ENCODE measurements around the gene ATP11B.
A peak's percentile ranks its signal among the peaks of the same experiment; 100 is the strongest.
"Not testable (repeated sequence)": the region's sequence is repeated elsewhere in the genome, so short reads cannot be mapped to it uniquely, and the experiment has no call there.

Gene ATP11B

GRCh38 chr3:182796310-182796709 is 3.0 kb downstream of the ATP11B start:
- DNase-seq, result no peak
- no peak for TF ChIP-seq CTCF (IDR thresholded peaks at IDR 0.05)
- peaks cover 22% of the 10 kb centered on the region for H3K4me1 Mint-ChIP-seq
- no peak overlapping the region for H3K4me3 Mint-ChIP-seq
- H3K36me3 Mint-ChIP-seq (ENCODE audit: low read depth), result peaks cover 4% of the 10 kb centered on the region
- no peaks in the 10 kb centered on the region for H3K9me3 Mint-ChIP-seq
- peaks cover 7% of the 10 kb centered on the region for H3K27me3 Mint-ChIP-seq (ENCODE audit: low read depth, poor library complexity)
- no peak overlapping the region for H3K27ac Mint-ChIP-seq

GRCh38 chr3:182797876-182798275 is 4.6 kb downstream of the ATP11B start:
- Mint-ChIP-seq H3K36me3 (ENCODE audit: low read depth) (peaks cover 4% of the 10 kb centered on the region), H3K27ac (no peak overlapping the region), H3K9me3 (no peaks in the 10 kb centered on the region), H3K27me3 (ENCODE audit: low read depth, poor library complexity) (peaks cover 7% of the 10 kb centered on the region), H3K4me3 (peak overlapping the region; percentile 23), H3K4me1 (peaks cover 30% of the 10 kb centered on the region)
- no peak for DNase-seq
- TF ChIP-seq CTCF (IDR thresholded peaks at IDR 0.05), result no peak

- H3K27me3 Mint-ChIP-seq (ENCODE audit: low read depth, poor library complexity); H3K9me3 Mint-ChIP-seq; H3K36me3 Mint-ChIP-seq (ENCODE audit: low read depth); H3K4me3 Mint-ChIP-seq; H3K27ac Mint-ChIP-seq; DNase-seq: not testable (repeated sequence)
- peaks cover 30% of the 10 kb centered on the region for H3K4me1 Mint-ChIP-seq
These were observed 5.8 kb downstream of the ATP11B start for GRCh38 chr3:182799143-182799542.

- Mint-ChIP-seq H3K4me3 (no peak overlapping the region), H3K27ac (no peak overlapping the region), H3K36me3 (ENCODE audit: low read depth) (peaks cover 11% of the 10 kb centered on the region), H3K4me1 (peaks cover 18% of the 10 kb centered on the region), H3K27me3 (ENCODE audit: low read depth, poor library complexity) (peaks cover 7% of the 10 kb centered on the region), H3K9me3 (no peaks in the 10 kb centered on the region)
- TF ChIP-seq CTCF (IDR thresholded peaks at IDR 0.05), result no peak
- no peak for DNase-seq
These were observed 7.2 kb downstream of the ATP11B start for GRCh38 chr3:182800508-182800907.

- Mint-ChIP-seq H3K9me3 (no peaks in the 10 kb centered on the region), H3K4me1 (peaks cover 12% of the 10 kb centered on the region), H3K4me3 (no peak overlapping the region), H3K27me3 (ENCODE audit: low read depth, poor library complexity) (no peaks in the 10 kb centered on the region), H3K36me3 (ENCODE audit: low read depth) (peaks cover 11% of the 10 kb centered on the region), H3K27ac (no peak overlapping the region)
- no peak for TF ChIP-seq CTCF (IDR thresholded peaks at IDR 0.05)
- DNase-seq, result no peak
These were observed 9.4 kb downstream of the ATP11B start for GRCh38 chr3:182802413-182803390.

- H3K4me3 Mint-ChIP-seq, result no peak overlapping the region
- no peak overlapping the region for H3K27ac Mint-ChIP-seq
- H3K36me3 Mint-ChIP-seq (ENCODE audit: low read depth), result peaks cover 7% of the 10 kb centered on the region
- no peaks in the 10 kb centered on the region for H3K9me3 Mint-ChIP-seq
- DNase-seq, result no peak
- no peaks in the 10 kb centered on the region for H3K27me3 Mint-ChIP-seq (ENCODE audit: low read depth, poor library complexity)
- no peak for TF ChIP-seq CTCF (IDR thresholded peaks at IDR 0.05)
- peaks cover 8% of the 10 kb centered on the region for H3K4me1 Mint-ChIP-seq
These were observed 10.3 kb downstream of the ATP11B start for GRCh38 chr3:182803596-182803995.
